GM21390 (cell line): ENCODE data around the gene PHAX.
"Not testable (repeated sequence)": the region's sequence is repeated elsewhere in the genome, so short reads cannot be mapped to it uniquely, and the experiment has no call there.

ENCODE experiments used
- ATAC-seq: cut with Tn5 transposase; IDR thresholded peaks from one replicate; pipeline ENCODE4 v1.9.1; 2021; ENCODE audit not compliant: unreplicated experiment

Gene PHAX

GRCh38 chr5:126599971-126600630 is 646 bp upstream of the PHAX start:
- ATAC-seq = not testable (repeated sequence)

DNA sequence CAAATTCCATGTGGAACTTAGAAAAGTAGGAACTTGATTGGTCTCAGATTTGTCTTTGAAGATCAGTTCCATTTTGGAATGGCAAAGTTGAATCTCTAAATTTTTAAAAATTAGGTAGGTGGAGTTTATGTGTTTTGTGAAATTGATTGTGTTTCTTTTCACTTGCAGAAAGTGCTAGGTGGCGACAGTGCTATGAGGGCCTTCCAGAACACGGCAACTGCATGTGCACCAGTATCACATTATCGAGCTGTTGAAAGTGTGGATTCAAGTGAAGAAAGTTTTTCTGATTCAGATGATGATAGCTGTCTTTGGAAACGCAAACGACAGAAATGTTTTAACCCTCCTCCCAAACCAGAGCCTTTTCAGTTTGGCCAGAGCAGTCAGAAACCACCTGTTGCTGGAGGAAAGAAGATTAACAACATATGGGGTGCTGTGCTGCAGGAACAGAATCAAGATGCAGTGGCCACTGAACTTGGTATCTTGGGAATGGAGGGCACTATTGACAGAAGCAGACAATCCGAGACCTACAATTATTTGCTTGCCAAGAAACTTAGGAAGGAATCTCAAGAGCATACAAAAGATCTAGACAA is 2.8 kb downstream of the PHAX start:
- no peak for ATAC-seq

DNA sequence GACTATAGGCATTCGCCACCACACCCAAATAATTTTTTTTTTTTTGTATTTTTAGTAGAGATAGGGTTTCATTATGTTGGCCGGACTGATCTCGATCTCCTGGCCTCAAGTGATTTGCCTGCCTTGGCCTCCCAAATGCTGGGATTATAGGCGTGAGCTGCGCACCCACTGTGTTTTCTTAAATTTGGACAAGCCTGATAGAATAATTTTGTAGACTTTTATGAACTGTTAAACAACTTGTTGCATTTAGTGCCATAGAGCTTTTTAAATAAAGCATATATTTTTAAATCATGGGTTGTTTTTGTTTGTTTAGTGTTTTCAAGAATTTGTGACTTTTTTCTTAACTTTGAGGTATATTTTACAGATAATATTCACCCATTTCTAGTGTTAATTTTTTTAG is 4.8 kb downstream of the PHAX start:
- ATAC-seq = no peak

- no peak for ATAC-seq
Measured at GRCh38 chr5:126610160-126610559, 9.4 kb downstream of the PHAX start.

- ATAC-seq = no peak
Measured at GRCh38 chr5:126610616-126611015, 9.9 kb downstream of the PHAX start.

- no peak for ATAC-seq
Measured at GRCh38 chr5:126613941-126614592, 13.3 kb downstream of the PHAX start.

DNA sequence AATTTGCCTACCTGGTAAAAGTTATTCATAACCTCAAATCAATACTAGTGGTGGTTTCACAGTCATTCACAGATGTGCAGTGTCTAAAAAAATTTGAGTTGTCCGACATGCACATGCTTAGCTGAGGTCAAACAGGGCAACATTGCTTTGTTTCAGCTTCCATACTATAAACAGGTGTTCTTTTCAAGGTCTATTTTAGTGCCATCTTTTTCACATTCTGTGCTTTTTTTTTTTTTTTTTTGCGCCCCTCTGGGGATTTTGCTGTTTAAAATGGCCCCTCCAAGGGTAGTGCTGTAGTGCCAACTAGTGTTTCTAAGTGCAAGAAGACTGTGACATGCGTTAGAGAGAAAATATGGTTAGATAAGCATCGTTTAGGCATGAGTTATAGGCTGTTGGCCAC is 14.5 kb downstream of the PHAX start:
- peak; percentile 94 for ATAC-seq

DNA sequence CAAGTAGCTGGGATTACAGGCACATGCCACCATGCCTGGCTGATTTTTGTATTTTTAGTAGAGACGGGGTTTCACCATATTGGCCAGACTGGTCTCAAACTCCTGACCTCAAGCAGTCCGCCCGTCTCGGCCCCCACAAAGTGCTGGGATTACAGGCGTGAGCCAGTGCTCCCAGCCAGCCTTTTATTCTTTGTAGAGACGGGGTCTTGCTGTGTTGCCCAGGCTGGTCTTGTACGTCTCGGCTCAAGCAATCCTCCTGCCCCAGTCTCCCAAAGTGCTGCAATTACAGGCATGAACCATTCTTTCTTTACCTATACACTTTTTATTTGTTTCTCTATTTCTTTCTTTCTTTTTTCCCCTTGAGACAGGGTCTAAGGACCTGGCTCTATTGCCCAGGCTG is 16.9 kb downstream of the PHAX start:
- not testable (repeated sequence) for ATAC-seq

- ATAC-seq = no peak
Measured at GRCh38 chr5:126619781-126620180, 19.0 kb downstream of the PHAX start.

- ATAC-seq = no peak
Measured at GRCh38 chr5:126624534-126624933, 23.8 kb downstream of the PHAX start.

DNA sequence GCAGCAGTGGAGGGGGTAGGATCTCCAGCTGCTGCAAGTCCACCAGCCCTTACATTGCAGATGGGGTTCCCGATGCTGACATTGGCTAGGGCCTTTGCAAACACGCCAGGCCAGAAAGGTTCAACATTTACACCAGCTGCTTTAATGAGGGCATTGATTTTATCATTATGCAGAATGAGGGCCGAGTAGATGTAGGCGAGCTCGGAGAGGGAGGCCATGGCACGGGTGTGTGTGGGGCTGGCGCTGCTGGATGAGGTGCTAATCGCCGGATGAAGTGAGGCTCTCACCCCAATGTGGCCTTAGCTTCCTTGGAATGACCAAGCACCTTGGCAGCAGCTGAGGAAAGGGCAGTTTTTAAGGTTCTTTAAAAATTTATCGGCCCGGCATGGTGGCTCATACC is 27.4 kb downstream of the PHAX start:
- ATAC-seq = no peak

GRCh38 chr5:126631920-126632319 is 31.2 kb downstream of the PHAX start:
- ATAC-seq = no peak

- no peak for ATAC-seq
Measured at GRCh38 chr5:126633552-126633951, 32.8 kb downstream of the PHAX start.

- ATAC-seq = no peak
Measured at GRCh38 chr5:126635585-126635984, 34.8 kb downstream of the PHAX start.

DNA sequence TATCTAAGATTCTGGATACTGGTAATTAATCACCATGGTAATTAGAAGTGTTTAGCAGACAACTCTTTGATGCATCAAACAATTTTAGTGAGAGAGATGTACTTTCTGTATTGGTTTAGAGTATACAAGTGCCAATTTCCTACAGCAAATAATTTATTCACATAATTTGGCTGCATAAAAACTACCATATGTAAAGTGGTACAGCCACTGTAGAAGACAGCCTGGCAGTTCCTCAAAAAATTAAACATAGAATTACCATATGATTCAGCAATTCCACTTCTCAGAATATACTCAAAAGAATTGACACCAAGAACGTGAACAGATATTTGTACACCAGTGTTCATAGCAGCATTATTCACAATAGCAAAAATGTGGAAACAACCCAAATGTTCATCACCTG is 36.2 kb downstream of the PHAX start:
- ATAC-seq = no peak

DNA sequence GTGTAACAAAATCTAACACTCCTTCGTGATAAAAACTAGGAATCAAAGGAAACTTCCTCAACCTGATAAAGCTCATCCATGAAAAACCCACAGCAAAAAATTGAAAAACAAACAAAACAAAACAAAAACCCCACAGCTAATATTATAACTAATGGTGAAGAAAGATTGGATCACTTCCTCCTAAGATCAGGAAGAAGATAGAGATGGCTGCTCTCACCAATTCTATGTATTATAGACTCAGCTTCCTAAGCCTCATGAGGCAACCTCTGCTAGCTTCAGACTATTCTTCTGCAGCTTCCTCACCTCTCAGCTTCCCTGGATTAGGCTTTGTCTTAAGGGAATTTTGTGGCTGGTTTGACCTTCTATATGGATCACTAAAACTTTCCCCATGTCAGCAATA is 40.1 kb downstream of the PHAX start:
- peak; percentile 26 for ATAC-seq

DNA sequence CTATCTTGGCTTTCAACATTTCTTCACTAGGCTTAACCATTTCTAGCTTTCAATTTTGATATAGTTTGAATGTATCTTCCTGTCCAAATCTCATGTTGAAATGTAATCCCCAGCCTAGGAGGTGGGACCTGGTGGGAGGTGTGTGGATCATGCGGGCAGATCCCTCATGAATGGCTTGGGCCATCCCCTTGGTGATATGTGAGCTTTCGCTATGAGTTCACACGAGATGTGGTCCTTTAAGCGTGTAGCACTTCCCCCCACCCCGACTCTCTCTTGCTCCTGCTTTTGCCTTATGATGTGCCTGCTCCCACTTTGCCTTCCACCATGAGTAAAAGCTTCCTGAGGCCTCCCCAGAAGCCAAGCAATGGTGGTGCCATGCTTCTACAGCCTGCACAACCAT is 40.6 kb downstream of the PHAX start:
- ATAC-seq = peak; percentile 67

GRCh38 chr5:126645132-126645531 is 44.4 kb downstream of the PHAX start:
- ATAC-seq = no peak

DNA sequence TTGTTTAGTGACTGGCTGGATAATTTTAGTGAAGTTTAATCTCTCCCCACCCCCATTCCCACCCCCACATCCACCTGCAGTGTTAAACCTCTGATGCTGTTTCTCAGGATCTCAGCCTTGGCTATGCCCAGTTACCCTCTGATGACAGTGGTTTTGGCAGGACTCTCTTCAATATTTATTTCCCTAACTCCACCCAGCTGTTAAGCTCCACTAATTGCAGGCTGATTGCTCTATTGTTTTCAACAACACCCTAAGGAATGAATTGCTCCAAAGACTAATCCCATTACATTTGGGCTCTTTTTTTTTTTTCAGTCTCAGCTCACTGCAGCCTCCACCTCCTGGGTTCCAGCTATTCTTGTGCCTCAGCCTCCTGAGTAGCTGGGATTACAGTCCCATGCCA is 46.3 kb downstream of the PHAX start:
- ATAC-seq = no peak

DNA sequence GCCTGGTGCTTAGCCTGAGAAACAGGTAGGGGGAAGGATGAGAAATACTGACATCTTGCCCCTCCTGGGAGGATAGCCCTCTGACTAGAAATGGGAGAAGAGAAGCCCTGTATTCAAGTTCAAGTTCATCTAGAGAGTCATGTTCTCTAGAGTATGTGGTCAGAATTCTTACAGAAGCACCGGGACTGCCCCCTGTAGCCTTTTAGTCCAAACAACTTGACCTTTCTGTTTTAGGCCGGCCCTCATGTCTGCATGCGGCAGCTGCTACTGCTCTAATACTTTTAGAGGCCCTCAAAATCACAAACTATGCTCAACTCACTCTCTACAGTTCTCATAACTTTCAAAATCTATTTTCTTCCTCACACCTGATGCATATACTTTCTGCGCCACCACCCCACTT is 47.7 kb downstream of the PHAX start:
- ATAC-seq = no peak

DNA sequence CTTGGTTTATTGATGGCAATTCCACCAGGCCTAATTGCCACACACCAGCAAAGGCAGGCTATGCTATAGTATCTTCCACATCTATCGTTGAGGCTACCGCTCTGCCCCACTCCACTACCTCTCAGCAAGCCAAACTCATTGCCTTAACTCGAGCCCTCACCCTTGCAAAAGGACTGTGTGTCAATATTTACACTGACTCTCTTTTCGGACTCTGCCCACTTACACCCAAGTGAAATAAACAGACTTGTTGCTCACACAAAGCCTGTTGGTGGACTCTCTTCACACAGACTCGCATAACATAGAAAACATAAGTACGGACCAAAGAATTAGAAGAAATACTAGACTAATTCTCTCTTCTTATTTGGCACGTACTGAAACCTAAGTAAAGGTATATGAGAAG is 48.3 kb downstream of the PHAX start:
- ATAC-seq = not testable (repeated sequence)

- not testable (repeated sequence) for ATAC-seq
Measured at GRCh38 chr5:126649709-126650108, 49.0 kb downstream of the PHAX start.

GRCh38 chr5:126650463-126650862 is 49.7 kb downstream of the PHAX start:
- no peak for ATAC-seq
